Fibroblast of lung (primary cell): ENCODE measurements around the gene SPRED2. TPM values are rescaled to one million over a fixed set of nuclear protein-coding genes. Genes with fewer than 3 reads are reported as not detected.

Experiments
- DNase-seq, 2 donors: peaks; one replicate each; pipeline versions ENCODE4 v3.0.0 to v3.0.0-alpha.2; 2010; ENCODE audit warnings: low read depth in 2 of 2
- H2AFZ ChIP-seq: 2 replicates; pipeline ENCODE4 v1.5.1; 2012; ENCODE audit warnings: low read length, control low read depth, inconsistent platforms
- H3K27ac ChIP-seq: 2 replicates; pipeline ENCODE4 v1.5.1; 2011; ENCODE audit warnings: low read length, control low read depth; ENCODE audit not compliant: insufficient read depth
- H3K27me3 ChIP-seq: 2 replicates; pipeline ENCODE4 v1.5.1; 2011; ENCODE audit warnings: mild to moderate bottlenecking, low read length; ENCODE audit not compliant: control insufficient read depth, insufficient read depth
- H3K36me3 ChIP-seq: 2 replicates; pipeline ENCODE4 v1.5.1; 2011; ENCODE audit warnings: low read length; ENCODE audit not compliant: control insufficient read depth, insufficient read depth
- H3K4me1 ChIP-seq: 2 replicates; pipeline ENCODE4 v1.5.1; 2011; ENCODE audit warnings: low read length; ENCODE audit not compliant: control insufficient read depth, insufficient read depth; ENCODE audit errors: extremely low read depth
- H3K4me2 ChIP-seq: 2 replicates; pipeline ENCODE4 v1.5.1; 2011; ENCODE audit warnings: low read length, control low read depth; ENCODE audit not compliant: insufficient read depth; ENCODE audit errors: extremely low read depth
- H3K4me3 ChIP-seq, 4 experiments: fragments of 200-600 bp in 1 of 4; sonication (generic) in 1 of 4; replicated peaks in 1 of 4; 2 replicates each; pipeline ENCODE4 v1.5.1; 2011 to 2016; ENCODE audit warnings: low read length in 4 of 4, low read depth in 3 of 4, mild to moderate bottlenecking in 3 of 4, control low read depth in 2 of 4, inconsistent platforms in 1 of 4, mixed read lengths in 1 of 4; ENCODE audit not compliant: insufficient read depth in 1 of 4; ENCODE audit errors: control extremely low read depth in 1 of 4
- H3K79me2 ChIP-seq: 2 replicates; pipeline ENCODE4 v1.5.1; 2012; ENCODE audit warnings: mild to moderate bottlenecking, low read length, inconsistent platforms; ENCODE audit not compliant: control insufficient read depth, insufficient read depth
- H3K9ac ChIP-seq: 2 replicates; pipeline ENCODE4 v1.5.1; 2011; ENCODE audit warnings: mild to moderate bottlenecking, low read length, control low read depth; ENCODE audit not compliant: insufficient read depth
- H3K9me3 ChIP-seq: 2 replicates; pipeline ENCODE4 v1.5.1; 2012; ENCODE audit warnings: low read depth, low read length; ENCODE audit not compliant: control insufficient read depth, insufficient read depth
- H4K20me1 ChIP-seq: 2 replicates; pipeline ENCODE4 v1.5.1; 2011; ENCODE audit warnings: low read length; ENCODE audit not compliant: control insufficient read depth, insufficient read depth; ENCODE audit errors: extremely low read depth
- EZH2 ChIP-seq: IDR thresholded peaks from 2 replicates; pipeline ENCODE4 v1.5.1; 2012; ENCODE audit warnings: low read length, control low read depth, mild to moderate bottlenecking; ENCODE audit errors: missing control alignments
- polyA plus RNA-seq, 2 donors: library from polyadenylated mRNA; depleted of rRNA in 1 of 2; stranded (reverse) in 1 of 2; unstranded in 1 of 2; fragments of >200 nt; gene quantifications; 2 replicates each; pipeline ENCODE4 v1.2.1, GENCODE V29; 2011 to 2012; ENCODE audit warnings: missing spikeins in 1 of 2
- total RNA-seq: library from RNA; depleted of rRNA; stranded (reverse); fragments of >200 nt; gene quantifications from 2 replicates; pipeline ENCODE4 v1.2.1, GENCODE V29; 2014
- TF ChIP-seq, protein P1 (sequence below), 2 donors: IDR thresholded peaks in 1 of 2; conservative IDR thresholded peaks in 1 of 2; 1 replicate in 1 of 2; 2 replicates in 1 of 2; pipeline ENCODE4 v1.5.1; 2011 to 2012; ENCODE audit warnings: low read length in 2 of 2, control low read depth in 1 of 2, inconsistent platforms in 1 of 2, low read depth in 1 of 2, mild to moderate bottlenecking in 1 of 2

SPRED2 gene
- total and polyA plus RNA-seq, 2 donors (not counting 1 experiment from before 2014, with no cell fraction given) = 9.4 to 26.1 TPM

DNA sequence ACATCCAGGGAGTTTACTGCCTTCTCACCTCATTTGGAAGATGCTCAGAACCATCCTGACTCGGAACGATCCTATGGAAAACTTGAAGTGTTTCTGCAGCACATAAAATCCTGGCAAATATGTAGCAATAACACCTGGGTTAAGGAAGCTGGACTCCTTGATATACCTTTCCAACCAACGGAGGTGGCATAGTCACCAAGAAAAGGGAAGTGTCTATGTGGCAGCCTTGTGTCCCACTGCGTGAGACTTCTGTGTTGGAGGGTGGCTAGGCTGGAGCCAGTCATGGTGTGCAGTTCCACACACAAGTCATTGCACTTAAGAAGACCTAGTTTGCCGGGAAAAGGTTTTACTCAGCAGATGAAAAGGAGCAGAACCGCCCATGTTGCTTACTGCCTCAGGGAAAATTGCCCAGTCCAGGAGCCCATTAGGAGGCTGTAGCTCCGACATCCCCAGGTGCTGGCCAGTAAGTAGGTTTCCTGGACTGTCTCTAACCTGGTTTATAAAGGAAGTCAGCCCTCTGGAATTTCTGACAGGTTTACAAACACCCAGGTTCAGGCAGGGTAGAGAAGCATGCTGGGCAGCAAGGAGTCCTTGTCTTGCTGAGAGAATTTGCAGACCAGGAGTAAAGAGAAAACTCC lies 46.2 kb upstream of the SPRED2 start:
- Histone ChIP-seq H3K9me3 (no peaks in the 10 kb centered on the region), H3K4me2 (no peak overlapping the region), H3K27ac (no peak overlapping the region), H3K4me3 (no peak overlapping the region), H3K27me3 (no peaks in the 10 kb centered on the region), H2AFZ (no peak overlapping the region), H3K4me1 (no peaks in the 10 kb centered on the region), H3K36me3 (no peaks in the 10 kb centered on the region), H4K20me1 (no peaks in the 10 kb centered on the region), H3K79me2 (no peaks in the 10 kb centered on the region), H3K9ac (no peak overlapping the region)
- TF ChIP-seq, protein P1, sequence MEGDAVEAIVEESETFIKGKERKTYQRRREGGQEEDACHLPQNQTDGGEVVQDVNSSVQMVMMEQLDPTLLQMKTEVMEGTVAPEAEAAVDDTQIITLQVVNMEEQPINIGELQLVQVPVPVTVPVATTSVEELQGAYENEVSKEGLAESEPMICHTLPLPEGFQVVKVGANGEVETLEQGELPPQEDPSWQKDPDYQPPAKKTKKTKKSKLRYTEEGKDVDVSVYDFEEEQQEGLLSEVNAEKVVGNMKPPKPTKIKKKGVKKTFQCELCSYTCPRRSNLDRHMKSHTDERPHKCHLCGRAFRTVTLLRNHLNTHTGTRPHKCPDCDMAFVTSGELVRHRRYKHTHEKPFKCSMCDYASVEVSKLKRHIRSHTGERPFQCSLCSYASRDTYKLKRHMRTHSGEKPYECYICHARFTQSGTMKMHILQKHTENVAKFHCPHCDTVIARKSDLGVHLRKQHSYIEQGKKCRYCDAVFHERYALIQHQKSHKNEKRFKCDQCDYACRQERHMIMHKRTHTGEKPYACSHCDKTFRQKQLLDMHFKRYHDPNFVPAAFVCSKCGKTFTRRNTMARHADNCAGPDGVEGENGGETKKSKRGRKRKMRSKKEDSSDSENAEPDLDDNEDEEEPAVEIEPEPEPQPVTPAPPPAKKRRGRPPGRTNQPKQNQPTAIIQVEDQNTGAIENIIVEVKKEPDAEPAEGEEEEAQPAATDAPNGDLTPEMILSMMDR (conservative IDR thresholded peaks at IDR 0.05 in 1 of 2, IDR thresholded peaks at IDR 0.05 in 1 of 2; ENCODE audit: low read depth in 1 of 2, low read length in 2 of 2) = no peak
- TF ChIP-seq EZH2 = no peak
- no peak for DNase-seq

DNA sequence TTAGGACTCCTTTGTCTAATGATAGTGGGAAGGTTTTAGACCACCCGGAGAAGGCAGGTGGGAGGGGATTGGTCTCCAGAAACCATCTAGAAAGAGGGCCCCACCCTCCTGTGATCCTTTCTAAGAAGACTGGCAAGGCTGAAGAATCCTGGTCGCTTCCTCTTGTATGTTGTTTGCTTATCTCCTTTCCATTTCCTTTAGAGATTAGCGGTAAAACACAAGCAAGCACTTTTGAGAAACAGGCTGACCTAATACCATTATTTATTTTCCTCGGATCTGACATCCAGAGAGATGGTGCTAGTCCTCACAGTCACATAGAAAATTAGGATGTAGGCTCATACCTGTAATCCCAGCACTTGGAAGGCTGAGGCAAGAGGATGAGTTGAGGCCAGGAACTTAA lies 45.2 kb upstream of the SPRED2 start:
- H3K27ac ChIP-seq = no peak overlapping the region
- DNase-seq = no peak
- no peaks in the 10 kb centered on the region for H3K27me3 ChIP-seq
- H2AFZ ChIP-seq = no peak overlapping the region
- no peaks in the 10 kb centered on the region for H4K20me1 ChIP-seq
- H3K4me1 ChIP-seq = no peaks in the 10 kb centered on the region
- TF ChIP-seq, protein P1 (conservative IDR thresholded peaks at IDR 0.05 in 1 of 2, IDR thresholded peaks at IDR 0.05 in 1 of 2; ENCODE audit: low read depth in 1 of 2, low read length in 2 of 2) = no peak
- no peak for TF ChIP-seq EZH2
- H3K79me2 ChIP-seq = no peaks in the 10 kb centered on the region
- H3K9me3 ChIP-seq = no peaks in the 10 kb centered on the region
- H3K36me3 ChIP-seq = no peaks in the 10 kb centered on the region
- H3K9ac ChIP-seq = no peak overlapping the region
- H3K4me3 ChIP-seq = no peak overlapping the region
- H3K4me2 ChIP-seq = no peak overlapping the region

DNA sequence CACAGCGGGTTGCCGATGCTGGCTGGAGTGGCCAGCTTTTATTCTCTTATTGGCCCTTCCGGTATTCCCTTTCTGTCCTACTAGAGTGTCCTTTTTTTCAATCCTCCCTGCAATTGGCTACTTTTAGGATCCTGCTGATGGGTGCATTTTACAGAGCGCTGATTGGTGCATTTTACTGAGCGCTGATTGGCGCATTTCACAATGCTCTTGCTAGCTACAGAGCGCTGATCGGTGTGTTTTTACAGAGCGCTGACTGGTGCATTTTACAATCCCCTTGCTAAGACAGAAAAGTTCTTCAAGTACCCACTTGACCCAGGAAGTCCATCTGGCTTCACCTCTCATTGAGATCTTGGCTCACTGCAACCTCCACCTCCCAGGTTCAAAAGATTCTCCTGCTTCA lies 44.4 kb upstream of the SPRED2 start:
- H3K27ac ChIP-seq = no peak overlapping the region
- no peaks in the 10 kb centered on the region for H4K20me1 ChIP-seq
- TF ChIP-seq, protein P1 (conservative IDR thresholded peaks at IDR 0.05 in 1 of 2, IDR thresholded peaks at IDR 0.05 in 1 of 2; ENCODE audit: low read depth in 1 of 2, low read length in 2 of 2) = no peak
- no peak for TF ChIP-seq EZH2
- no peaks in the 10 kb centered on the region for H3K79me2 ChIP-seq
- no peaks in the 10 kb centered on the region for H3K36me3 ChIP-seq
- no peak overlapping the region for H2AFZ ChIP-seq
- no peak for DNase-seq
- H3K9ac ChIP-seq = no peak overlapping the region
- H3K4me3 ChIP-seq = no peak overlapping the region
- no peak overlapping the region for H3K4me2 ChIP-seq
- H3K9me3 ChIP-seq = no peaks in the 10 kb centered on the region
- no peaks in the 10 kb centered on the region for H3K4me1 ChIP-seq
- no peaks in the 10 kb centered on the region for H3K27me3 ChIP-seq
